ENCODE data around the gene C1orf105. TPM values are rescaled to one million over a fixed set of nuclear protein-coding genes. Genes with fewer than 3 reads are reported as not detected.

The C1orf105 gene
- total RNA-seq, 4 donors from 2014 or later, result not detected

DNA sequence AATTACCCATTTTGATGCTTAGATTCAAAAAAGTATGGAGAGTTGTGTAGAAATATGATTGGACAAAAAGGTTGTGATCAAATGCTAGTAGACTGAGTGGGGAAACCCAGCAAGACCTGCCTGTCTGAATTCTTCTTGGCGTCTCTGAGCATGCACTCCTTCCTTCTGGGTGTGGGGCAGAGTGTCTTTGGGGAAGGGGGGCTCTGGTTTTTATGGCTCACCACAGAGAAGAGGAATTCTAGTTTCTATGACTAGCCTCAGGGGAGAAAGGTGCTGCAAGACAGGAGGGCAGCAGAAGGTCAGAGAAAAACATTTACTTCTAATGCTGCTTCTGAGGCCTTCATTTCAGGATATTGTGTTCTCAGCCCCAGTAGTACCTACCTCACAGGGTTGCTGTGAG lies 57.3 kb downstream of the C1orf105 start:
- no peak for ATAC-seq
- 71 to 75% methylated on average over 1 of the region's 1 CpG for WGBS, 2 donors (ENCODE audit: low coverage in 1 of 2)
- Histone ChIP-seq H3K4me1 (peaks cover 0 to 20% (median 0%) of the 10 kb centered on the region in 3 donors), H3K36me3 (no peaks in the 10 kb centered on the region), H3K27me3 (no peaks in the 10 kb centered on the region), H3K27ac (no peak overlapping the region), H3K4me3 (no peak overlapping the region), H3K9me3 (no peaks in the 10 kb centered on the region)
- TF ChIP-seq CTCF (IDR thresholded peaks at IDR 0.05) (no peak), POLR2AphosphoS5 (IDR thresholded peaks at IDR 0.05) (no peak)

GRCh38 chr1:172478485-172478884 lies 58.0 kb downstream of the C1orf105 start:
- Histone ChIP-seq H3K4me1 (peaks cover 0 to 18% (median 0%) of the 10 kb centered on the region in 3 donors), H3K27me3 (no peaks in the 10 kb centered on the region), H3K9me3 (no peaks in the 10 kb centered on the region), H3K27ac (no peak overlapping the region), H3K36me3 (no peaks in the 10 kb centered on the region), H3K4me3 (no peak overlapping the region)
- ATAC-seq, result no peak
- TF ChIP-seq POLR2AphosphoS5 (IDR thresholded peaks at IDR 0.05), result no peak
- TF ChIP-seq CTCF (IDR thresholded peaks at IDR 0.05), result no peak
- no peak for TF ChIP-seq POLR2A (IDR thresholded peaks at IDR 0.05)
- no peak for TF ChIP-seq EP300 (IDR thresholded peaks at IDR 0.05)

- TF ChIP-seq CTCF (IDR thresholded peaks at IDR 0.05) (no peak), POLR2AphosphoS5 (IDR thresholded peaks at IDR 0.05) (no peak), POLR2A (IDR thresholded peaks at IDR 0.05) (no peak), EP300 (IDR thresholded peaks at IDR 0.05) (no peak)
- Histone ChIP-seq H3K4me1 (peaks cover 0 to 10% (median 0%) of the 10 kb centered on the region in 3 donors), H3K27ac (no peak overlapping the region), H3K9me3 (no peaks in the 10 kb centered on the region), H3K27me3 (no peaks in the 10 kb centered on the region), H3K36me3 (no peaks in the 10 kb centered on the region), H3K4me3 (no peak overlapping the region)
- no peak for ATAC-seq
- WGBS, 2 donors (ENCODE audit: low coverage in 1 of 2), result 80 to 94% methylated on average over 2 to 3 of the region's 3 CpGs
Observed at GRCh38 chr1:172480431-172480830, 59.9 kb downstream of the C1orf105 start.

DNA sequence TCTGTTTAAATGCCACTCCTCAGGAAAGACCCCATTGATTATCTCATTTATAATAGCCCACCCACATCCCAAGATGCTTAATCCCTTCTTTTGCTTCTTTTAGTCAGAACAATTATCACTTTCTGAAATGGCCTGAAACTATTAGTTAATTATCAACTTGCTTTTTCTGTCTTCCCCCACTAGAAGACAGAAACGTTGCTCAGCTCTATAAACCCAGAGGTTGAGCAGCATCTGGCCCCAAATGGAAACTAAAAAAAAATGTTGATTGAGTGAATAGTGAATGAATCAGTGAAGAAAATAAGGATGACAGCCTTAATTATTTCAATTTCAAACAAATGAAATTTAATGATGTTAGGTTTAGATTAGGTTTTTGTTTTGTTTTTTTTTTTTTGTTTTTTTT lies 61.6 kb downstream of the C1orf105 start:
- peaks cover 0 to 10% (median 0%) of the 10 kb centered on the region in 3 donors for H3K4me1 ChIP-seq
- no peaks in the 10 kb centered on the region for H3K9me3 ChIP-seq
- no peak for ATAC-seq
- H3K27me3 ChIP-seq, result no peaks in the 10 kb centered on the region
- H3K27ac ChIP-seq, result no peak overlapping the region
- H3K36me3 ChIP-seq, result no peaks in the 10 kb centered on the region
- 0% methylated on average over 1 of the region's 1 CpG; no CpG with 5 or more reads in 1 of the 2 donors for WGBS, 2 donors (ENCODE audit: low coverage in 1 of 2)
- no peak for TF ChIP-seq POLR2A (IDR thresholded peaks at IDR 0.05)
- TF ChIP-seq EP300 (IDR thresholded peaks at IDR 0.05), result no peak
- TF ChIP-seq POLR2AphosphoS5 (IDR thresholded peaks at IDR 0.05), result no peak
- no peak for TF ChIP-seq CTCF (IDR thresholded peaks at IDR 0.05)
- H3K4me3 ChIP-seq, result no peak overlapping the region

- no peak overlapping the region for H3K4me3 ChIP-seq
- H3K9me3 ChIP-seq, result no peaks in the 10 kb centered on the region
- no peak overlapping the region for H3K27ac ChIP-seq
- H3K36me3 ChIP-seq, result no peaks in the 10 kb centered on the region
- TF ChIP-seq EP300 (IDR thresholded peaks at IDR 0.05), result no peak
- no peak for TF ChIP-seq CTCF (IDR thresholded peaks at IDR 0.05)
- no peak for TF ChIP-seq POLR2A (IDR thresholded peaks at IDR 0.05)
- TF ChIP-seq POLR2AphosphoS5 (IDR thresholded peaks at IDR 0.05), result no peak
- no peak for ATAC-seq
- H3K4me1 ChIP-seq, result peaks cover 0 to 10% (median 0%) of the 10 kb centered on the region in 3 donors
- no peaks in the 10 kb centered on the region for H3K27me3 ChIP-seq
Observed at GRCh38 chr1:172483448-172483847, 63.0 kb downstream of the C1orf105 start.

Measured in gastroesophageal sphincter (tissue), 4 donors.